ENCODE results near the gene RECQL5.

Gene RECQL5

GRCh38 chr17:75695141-75695829 lies 28.3 kb upstream of the RECQL5 start:
- no peak overlapping the region for H3K4me3 ChIP-seq (ENCODE audit: low read length)
- H3K36me3 ChIP-seq (ENCODE audit: control insufficient read depth, insufficient read depth, low read length), result peaks cover 9% of the 10 kb centered on the region
- H3K27ac ChIP-seq (ENCODE audit: low read depth, low read length), result peak overlapping the region; percentile 77
- H3K27me3 ChIP-seq (ENCODE audit: control insufficient read depth, insufficient read depth, low read length), result no peaks in the 10 kb centered on the region
- no peak overlapping the region for H3K9ac ChIP-seq (ENCODE audit: low read length)
- peaks cover 35% of the 10 kb centered on the region for H3K4me1 ChIP-seq (ENCODE audit: control insufficient read depth, insufficient read depth, low read length)

- H3K27ac ChIP-seq (ENCODE audit: low read depth, low read length), result peak overlapping the region; percentile 77
- H3K9ac ChIP-seq (ENCODE audit: low read length), result no peak overlapping the region
- H3K4me1 ChIP-seq (ENCODE audit: control insufficient read depth, insufficient read depth, low read length), result peaks cover 28% of the 10 kb centered on the region
- H3K4me3 ChIP-seq (ENCODE audit: low read length), result no peak overlapping the region
- peaks cover 8% of the 10 kb centered on the region for H3K36me3 ChIP-seq (ENCODE audit: control insufficient read depth, insufficient read depth, low read length)
- no peaks in the 10 kb centered on the region for H3K27me3 ChIP-seq (ENCODE audit: control insufficient read depth, insufficient read depth, low read length)
These were observed 27.6 kb upstream of the RECQL5 start for GRCh38 chr17:75694536-75694935.

GRCh38 chr17:75693500-75694481 lies 26.8 kb upstream of the RECQL5 start:
- H3K27ac ChIP-seq (ENCODE audit: low read depth, low read length), result peak overlapping the region; percentile 77
- peaks cover 8% of the 10 kb centered on the region for H3K36me3 ChIP-seq (ENCODE audit: control insufficient read depth, insufficient read depth, low read length)
- peak overlapping the region; percentile 26 for H3K9ac ChIP-seq (ENCODE audit: low read length)
- H3K4me3 ChIP-seq (ENCODE audit: low read length), result no peak overlapping the region
- H3K4me1 ChIP-seq (ENCODE audit: control insufficient read depth, insufficient read depth, low read length), result peaks cover 26% of the 10 kb centered on the region
- no peaks in the 10 kb centered on the region for H3K27me3 ChIP-seq (ENCODE audit: control insufficient read depth, insufficient read depth, low read length)

GRCh38 chr17:75692976-75693375 lies 26.0 kb upstream of the RECQL5 start:
- H3K27ac ChIP-seq (ENCODE audit: low read depth, low read length), result peak overlapping the region; percentile 77
- H3K4me3 ChIP-seq (ENCODE audit: low read length), result no peak overlapping the region
- no peak overlapping the region for H3K9ac ChIP-seq (ENCODE audit: low read length)
- no peaks in the 10 kb centered on the region for H3K27me3 ChIP-seq (ENCODE audit: control insufficient read depth, insufficient read depth, low read length)
- H3K4me1 ChIP-seq (ENCODE audit: control insufficient read depth, insufficient read depth, low read length), result peaks cover 26% of the 10 kb centered on the region
- H3K36me3 ChIP-seq (ENCODE audit: control insufficient read depth, insufficient read depth, low read length), result peaks cover 9% of the 10 kb centered on the region

- peaks cover 26% of the 10 kb centered on the region for H3K4me1 ChIP-seq (ENCODE audit: control insufficient read depth, insufficient read depth, low read length)
These were observed 25.1 kb upstream of the RECQL5 start for GRCh38 chr17:75691801-75692626.

GRCh38 chr17:75691371-75691791 lies 24.4 kb upstream of the RECQL5 start:
- no peak overlapping the region for H3K9ac ChIP-seq (ENCODE audit: low read length)
- peaks cover 10% of the 10 kb centered on the region for H3K36me3 ChIP-seq (ENCODE audit: control insufficient read depth, insufficient read depth, low read length)
- H3K27ac ChIP-seq (ENCODE audit: low read depth, low read length), result peak overlapping the region; percentile 28
- H3K4me1 ChIP-seq (ENCODE audit: control insufficient read depth, insufficient read depth, low read length), result peaks cover 26% of the 10 kb centered on the region
- no peak overlapping the region for H3K4me3 ChIP-seq (ENCODE audit: low read length)
- no peaks in the 10 kb centered on the region for H3K27me3 ChIP-seq (ENCODE audit: control insufficient read depth, insufficient read depth, low read length)

More at GRCh38 chr17:75691801-75692626, 25.1 kb upstream of the RECQL5 start:
- Histone ChIP-seq H3K4me3 (ENCODE audit: low read length) (no peak overlapping the region), H3K27ac (ENCODE audit: low read depth, low read length) (peak overlapping the region; percentile 77), H3K27me3 (ENCODE audit: control insufficient read depth, insufficient read depth, low read length) (no peaks in the 10 kb centered on the region), H3K36me3 (ENCODE audit: control insufficient read depth, insufficient read depth, low read length) (peaks cover 10% of the 10 kb centered on the region), H3K9ac (ENCODE audit: low read length) (no peak overlapping the region)

- H3K4me1 ChIP-seq (ENCODE audit: control insufficient read depth, insufficient read depth, low read length), result peaks cover 25% of the 10 kb centered on the region
- no peak overlapping the region for H3K4me3 ChIP-seq (ENCODE audit: low read length)
- H3K9ac ChIP-seq (ENCODE audit: low read length), result no peak overlapping the region
- no peak overlapping the region for H3K27ac ChIP-seq (ENCODE audit: low read depth, low read length)
- peaks cover 7% of the 10 kb centered on the region for H3K36me3 ChIP-seq (ENCODE audit: control insufficient read depth, insufficient read depth, low read length)
- H3K27me3 ChIP-seq (ENCODE audit: control insufficient read depth, insufficient read depth, low read length), result no peaks in the 10 kb centered on the region
These were observed 22.5 kb upstream of the RECQL5 start for GRCh38 chr17:75689441-75689873.

GRCh38 chr17:75688209-75688825 lies 21.4 kb upstream of the RECQL5 start:
- peaks cover 7% of the 10 kb centered on the region for H3K36me3 ChIP-seq (ENCODE audit: control insufficient read depth, insufficient read depth, low read length)
- no peak overlapping the region for H3K4me3 ChIP-seq (ENCODE audit: low read length)
- no peaks in the 10 kb centered on the region for H3K27me3 ChIP-seq (ENCODE audit: control insufficient read depth, insufficient read depth, low read length)
- peaks cover 13% of the 10 kb centered on the region for H3K4me1 ChIP-seq (ENCODE audit: control insufficient read depth, insufficient read depth, low read length)
- peak overlapping the region; percentile 11 for H3K27ac ChIP-seq (ENCODE audit: low read depth, low read length)
- no peak overlapping the region for H3K9ac ChIP-seq (ENCODE audit: low read length)

- Histone ChIP-seq H3K4me3 (ENCODE audit: low read length) (no peak overlapping the region), H3K27me3 (ENCODE audit: control insufficient read depth, insufficient read depth, low read length) (no peaks in the 10 kb centered on the region), H3K27ac (ENCODE audit: low read depth, low read length) (no peak overlapping the region), H3K9ac (ENCODE audit: low read length) (no peak overlapping the region), H3K36me3 (ENCODE audit: control insufficient read depth, insufficient read depth, low read length) (peaks cover 2% of the 10 kb centered on the region), H3K4me1 (ENCODE audit: control insufficient read depth, insufficient read depth, low read length) (no peaks in the 10 kb centered on the region)
These were observed 18.5 kb upstream of the RECQL5 start for GRCh38 chr17:75685499-75685898.

GRCh38 chr17:75684924-75685323 lies 18.0 kb upstream of the RECQL5 start:
- Histone ChIP-seq H3K4me1 (ENCODE audit: control insufficient read depth, insufficient read depth, low read length) (no peaks in the 10 kb centered on the region), H3K4me3 (ENCODE audit: low read length) (no peak overlapping the region), H3K9ac (ENCODE audit: low read length) (no peak overlapping the region), H3K27me3 (ENCODE audit: control insufficient read depth, insufficient read depth, low read length) (no peaks in the 10 kb centered on the region), H3K27ac (ENCODE audit: low read depth, low read length) (peak overlapping the region; percentile 6), H3K36me3 (ENCODE audit: control insufficient read depth, insufficient read depth, low read length) (peaks cover 2% of the 10 kb centered on the region)

GRCh38 chr17:75684249-75684648 lies 17.3 kb upstream of the RECQL5 start:
- no peaks in the 10 kb centered on the region for H3K4me1 ChIP-seq (ENCODE audit: control insufficient read depth, insufficient read depth, low read length)
- H3K27me3 ChIP-seq (ENCODE audit: control insufficient read depth, insufficient read depth, low read length), result no peaks in the 10 kb centered on the region
- H3K27ac ChIP-seq (ENCODE audit: low read depth, low read length), result no peak overlapping the region
- peaks cover 2% of the 10 kb centered on the region for H3K36me3 ChIP-seq (ENCODE audit: control insufficient read depth, insufficient read depth, low read length)
- H3K9ac ChIP-seq (ENCODE audit: low read length), result no peak overlapping the region
- no peak overlapping the region for H3K4me3 ChIP-seq (ENCODE audit: low read length)

Measured in rectal smooth muscle tissue (tissue), 1 donor.